ENCODE results near the gene FRMD4A.

FRMD4A gene

GRCh38 chr10:13712837-13713581 lies 617.7 kb downstream of the FRMD4A start:
- H3K27ac Mint-ChIP-seq: peak overlapping the region; percentile 76 to 98 (median 91)
- H3K4me3 Mint-ChIP-seq: no peak overlapping the region

GRCh38 chr10:13712476-13712836 lies 618.3 kb downstream of the FRMD4A start:
- Mint-ChIP-seq H3K4me1 (peaks cover 80% of the 10 kb centered on the region), H3K36me3 (ENCODE audit: low read depth) (peaks cover 4% of the 10 kb centered on the region), H3K27ac (peak overlapping the region; percentile 76 to 98 (median 91)), H3K9me3 (no peaks in the 10 kb centered on the region), H3K4me3 (peak overlapping the region in 1 of 3 experiments; percentile 41), H3K27me3 (ENCODE audit: low read depth) (peaks cover 5% of the 10 kb centered on the region)
- no peak for TF ChIP-seq CTCF (IDR thresholded peaks at IDR 0.05; ENCODE audit: unreplicated experiment in 3 of 3)

More at GRCh38 chr10:13712837-13713581, 617.7 kb downstream of the FRMD4A start:
- H3K27me3 Mint-ChIP-seq (ENCODE audit: low read depth): peaks cover 5% of the 10 kb centered on the region
- no peak for TF ChIP-seq CTCF (IDR thresholded peaks at IDR 0.05; ENCODE audit: unreplicated experiment in 3 of 3)
- H3K9me3 Mint-ChIP-seq: no peaks in the 10 kb centered on the region
- peaks cover 80% of the 10 kb centered on the region for H3K4me1 Mint-ChIP-seq
- H3K36me3 Mint-ChIP-seq (ENCODE audit: low read depth): peaks cover 8% of the 10 kb centered on the region

- peak overlapping the region; percentile 72 to 98 (median 91) for H3K27ac Mint-ChIP-seq
- no peak for TF ChIP-seq CTCF (IDR thresholded peaks at IDR 0.05; ENCODE audit: unreplicated experiment in 3 of 3)
- peaks cover 84% of the 10 kb centered on the region for H3K4me1 Mint-ChIP-seq
- peaks cover 4% of the 10 kb centered on the region for H3K36me3 Mint-ChIP-seq (ENCODE audit: low read depth)
- no peak overlapping the region for H3K4me3 Mint-ChIP-seq
- H3K27me3 Mint-ChIP-seq (ENCODE audit: low read depth): peaks cover 5% of the 10 kb centered on the region
- H3K9me3 Mint-ChIP-seq: no peaks in the 10 kb centered on the region
Observed at GRCh38 chr10:13711291-13711690, 619.4 kb downstream of the FRMD4A start.

GRCh38 chr10:13709931-13710650 lies 620.6 kb downstream of the FRMD4A start:
- Mint-ChIP-seq H3K4me3 (peak overlapping the region; percentile 33 to 41 (median 37)), H3K36me3 (ENCODE audit: low read depth) (peaks cover 8% of the 10 kb centered on the region), H3K9me3 (no peaks in the 10 kb centered on the region), H3K27ac (peak overlapping the region; percentile 91 to 98 (median 91)), H3K4me1 (peaks cover 87% of the 10 kb centered on the region), H3K27me3 (ENCODE audit: low read depth) (peaks cover 5% of the 10 kb centered on the region)
- no peak for TF ChIP-seq CTCF (IDR thresholded peaks at IDR 0.05; ENCODE audit: unreplicated experiment in 3 of 3)

GRCh38 chr10:13708256-13708990 lies 622.3 kb downstream of the FRMD4A start:
- Mint-ChIP-seq H3K4me1 (peaks cover 96% of the 10 kb centered on the region), H3K4me3 (peak overlapping the region; percentile 86 to 92 (median 87)), H3K9me3 (no peaks in the 10 kb centered on the region), H3K27me3 (ENCODE audit: low read depth) (peaks cover 5% of the 10 kb centered on the region), H3K27ac (peak overlapping the region; percentile 91 to 98 (median 91)), H3K36me3 (ENCODE audit: low read depth) (peaks cover 15% of the 10 kb centered on the region)
- TF ChIP-seq CTCF (IDR thresholded peaks at IDR 0.05; ENCODE audit: unreplicated experiment in 3 of 3): no peak

Data from nephron (organoid).